Measurements from ENCODE around the gene HSPB6. TPM values are rescaled to one million over a fixed set of nuclear protein-coding genes. Genes with fewer than 3 reads are reported as not detected.

Gene HSPB6
- total and polyA plus RNA-seq, 7 donors, result 4.4 to 275 (median 59.4) TPM

DNA sequence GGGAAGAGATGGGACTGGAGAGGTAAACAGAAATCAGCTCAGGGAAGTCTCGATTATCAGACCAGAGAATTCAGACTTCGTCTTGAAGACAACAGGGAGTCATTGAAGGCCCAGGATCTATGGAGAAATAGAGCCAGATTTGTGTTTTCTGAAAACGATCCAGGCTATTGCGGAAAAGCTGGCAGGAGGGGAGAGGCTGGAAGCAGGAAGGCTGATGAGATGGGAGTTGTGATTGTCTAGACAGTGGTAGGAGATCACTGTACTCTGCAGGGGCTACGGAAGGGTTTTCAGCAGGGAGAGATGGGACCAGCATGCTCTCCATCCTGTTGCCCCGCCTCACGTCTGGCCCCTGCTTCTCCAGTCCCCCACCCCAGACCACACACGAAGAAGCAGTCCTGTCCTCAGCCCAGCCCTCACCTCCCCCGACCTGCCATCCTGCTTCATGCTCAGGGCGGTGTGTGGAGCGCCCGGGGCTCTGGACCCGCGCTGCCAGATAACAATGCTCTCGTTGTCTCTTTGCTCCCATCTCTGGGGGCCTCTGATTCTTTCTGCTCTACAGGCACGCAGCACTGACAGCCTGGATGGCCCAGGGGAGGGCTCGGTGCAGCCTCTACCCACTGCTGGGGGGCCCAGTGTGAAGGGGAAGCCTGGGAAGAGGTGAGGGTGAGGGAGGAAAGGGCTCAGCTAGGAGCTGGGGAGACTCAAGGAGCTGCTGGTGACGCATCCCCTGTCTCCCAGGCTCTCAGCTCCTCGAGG, 20.4 kb upstream of the HSPB6 start:
- Histone ChIP-seq H3K27ac (no peak overlapping the region), H3K9me3 (no peaks in the 10 kb centered on the region), H3K4me3 (no peak overlapping the region), H3K36me3 (peaks cover 11 to 39% (median 16%) of the 10 kb centered on the region in 4 donors), H3K27me3 (no peaks in the 10 kb centered on the region), H3K4me1 (peaks cover 0 to 19% (median 14%) of the 10 kb centered on the region in 4 donors)
- intact Hi-C loops (cut with DNase I), result loop anchor here (5.0 kb wide), 2 partner anchors 120 to 155 kb away; no protein-coding TSS in a partner anchor
- TF ChIP-seq, protein P1, sequence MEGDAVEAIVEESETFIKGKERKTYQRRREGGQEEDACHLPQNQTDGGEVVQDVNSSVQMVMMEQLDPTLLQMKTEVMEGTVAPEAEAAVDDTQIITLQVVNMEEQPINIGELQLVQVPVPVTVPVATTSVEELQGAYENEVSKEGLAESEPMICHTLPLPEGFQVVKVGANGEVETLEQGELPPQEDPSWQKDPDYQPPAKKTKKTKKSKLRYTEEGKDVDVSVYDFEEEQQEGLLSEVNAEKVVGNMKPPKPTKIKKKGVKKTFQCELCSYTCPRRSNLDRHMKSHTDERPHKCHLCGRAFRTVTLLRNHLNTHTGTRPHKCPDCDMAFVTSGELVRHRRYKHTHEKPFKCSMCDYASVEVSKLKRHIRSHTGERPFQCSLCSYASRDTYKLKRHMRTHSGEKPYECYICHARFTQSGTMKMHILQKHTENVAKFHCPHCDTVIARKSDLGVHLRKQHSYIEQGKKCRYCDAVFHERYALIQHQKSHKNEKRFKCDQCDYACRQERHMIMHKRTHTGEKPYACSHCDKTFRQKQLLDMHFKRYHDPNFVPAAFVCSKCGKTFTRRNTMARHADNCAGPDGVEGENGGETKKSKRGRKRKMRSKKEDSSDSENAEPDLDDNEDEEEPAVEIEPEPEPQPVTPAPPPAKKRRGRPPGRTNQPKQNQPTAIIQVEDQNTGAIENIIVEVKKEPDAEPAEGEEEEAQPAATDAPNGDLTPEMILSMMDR (IDR thresholded peaks at IDR 0.05), result no peak
- TF ChIP-seq POLR2AphosphoS5 (IDR thresholded peaks at IDR 0.05), result no peak
- no peak for TF ChIP-seq EP300 (IDR thresholded peaks at IDR 0.05)
- TF ChIP-seq POLR2A (IDR thresholded peaks at IDR 0.05), result no peak
- WGBS, 2 donors, result 77 to 89% methylated on average over 19 of the region's 19 CpGs
- no peak for DNase-seq

DNA sequence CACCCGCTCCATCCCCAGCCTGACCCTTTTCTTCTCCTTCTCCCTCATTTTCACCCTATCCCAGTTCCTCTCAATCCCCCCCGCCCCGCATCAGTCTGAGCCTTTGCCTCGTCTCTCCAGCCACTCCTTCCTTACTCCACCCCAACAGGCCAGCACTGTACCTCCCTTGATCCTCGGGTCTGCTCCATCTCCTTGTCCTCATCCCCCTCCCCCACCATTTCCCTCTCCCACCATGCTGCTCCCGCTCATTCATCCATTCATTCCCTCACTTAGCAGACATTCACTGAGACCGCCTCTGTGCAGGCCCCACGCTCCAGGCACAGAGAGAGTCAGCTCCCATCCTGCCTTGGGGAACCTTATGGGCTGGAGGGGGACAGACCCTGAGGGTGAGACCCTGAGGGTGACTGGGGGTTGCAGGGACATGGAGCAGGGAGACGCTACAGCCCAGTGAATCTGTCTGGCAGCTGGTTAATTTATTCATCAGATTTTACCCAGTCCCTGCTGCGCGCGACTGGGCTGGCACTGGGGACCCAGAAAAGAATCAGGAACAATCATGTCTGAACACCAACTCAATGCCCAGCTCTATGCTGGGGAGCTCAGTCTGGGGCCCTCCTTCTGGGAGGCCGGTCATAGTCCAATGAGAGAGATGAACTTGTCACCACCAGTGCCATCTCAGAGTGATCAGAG, 19.4 kb upstream of the HSPB6 start:
- no peak for DNase-seq
- Histone ChIP-seq H3K27ac (peak overlapping the region in 3 of 4 donors; percentile 63 to 74 (median 69)), H3K4me3 (peak overlapping the region; percentile 76 to 97 (median 81)), H3K4me1 (peaks cover 0 to 19% (median 14%) of the 10 kb centered on the region in 4 donors), H3K27me3 (no peaks in the 10 kb centered on the region), H3K9me3 (no peaks in the 10 kb centered on the region), H3K36me3 (peaks cover 11 to 29% (median 13%) of the 10 kb centered on the region in 4 donors)
- TF ChIP-seq POLR2A (IDR thresholded peaks at IDR 0.05) (no peak), POLR2AphosphoS5 (IDR thresholded peaks at IDR 0.05) (no peak), EP300 (IDR thresholded peaks at IDR 0.05) (no peak)
- TF ChIP-seq, protein P1 (IDR thresholded peaks at IDR 0.05), result no peak
- WGBS, 2 donors, result 65 to 66% methylated on average over 13 of the region's 13 CpGs
- intact Hi-C loops (cut with DNase I), result loop anchor here (5.0 kb wide), 2 partner anchors 121 to 156 kb away; no protein-coding TSS in a partner anchor

DNA sequence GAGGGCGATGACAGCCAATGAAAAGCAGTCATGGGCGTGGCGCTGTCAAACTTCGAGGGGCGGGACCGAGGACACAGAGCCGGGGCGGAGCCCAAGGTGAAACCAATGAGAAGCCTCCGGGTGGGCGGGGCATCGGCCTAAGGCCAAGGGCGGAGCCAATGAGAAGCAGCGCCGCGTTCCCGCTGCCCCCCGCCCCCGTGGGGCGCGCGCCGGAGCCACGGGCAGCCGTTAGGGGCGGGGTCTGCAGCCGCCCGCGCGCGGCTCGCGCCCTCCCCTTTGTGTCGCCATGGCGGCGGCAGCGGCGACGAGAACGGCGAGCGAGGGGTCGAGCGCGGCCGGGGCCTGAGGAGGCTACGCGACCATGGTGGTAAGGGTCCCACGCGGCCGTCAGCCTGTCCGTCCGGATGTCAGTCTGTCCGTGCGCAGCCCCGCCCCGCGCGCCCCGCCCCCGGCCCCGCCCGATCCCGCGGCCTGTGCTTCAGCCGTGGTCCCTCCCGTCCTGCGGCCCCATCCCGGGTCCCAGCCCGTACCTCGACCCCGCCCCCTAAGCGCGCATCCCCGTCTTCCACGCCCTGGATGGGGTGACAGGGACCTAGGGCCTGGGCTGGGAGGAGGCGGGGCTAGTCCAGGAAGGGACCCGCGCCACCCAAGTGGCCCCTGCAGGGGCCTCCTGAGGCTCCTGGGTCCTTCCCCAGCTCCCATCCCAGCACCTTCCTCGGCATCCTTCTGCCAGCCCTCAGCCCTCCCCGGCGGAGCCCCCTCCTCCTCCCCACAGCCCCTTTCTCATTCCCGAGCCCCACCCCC, 18.7 kb upstream of the HSPB6 start, which contains the start of gene ARHGAP33:
ARHGAP33 (plus strand) TSS at position 267 of the 804 bp plus-strand sequence; CDS start at position 362, 95 bp downstream.
- TF ChIP-seq EP300 (IDR thresholded peaks at IDR 0.05) (no peak), POLR2AphosphoS5 (IDR thresholded peaks at IDR 0.05) (peak in 2 of 4 donors; percentile 33 to 43)
- TF ChIP-seq, protein P1 (IDR thresholded peaks at IDR 0.05), result no peak
- 0 to 1% methylated on average over 82 of the region's 82 CpGs for WGBS, 2 donors
- peak within 1 kb of the TSS in 3 of 4 donors; percentile 63 to 74 (median 69) for H3K27ac ChIP-seq
- peak; percentile 99 for DNase-seq
- intact Hi-C loops (cut with DNase I), result loop anchor here (5.0 kb wide), 2 partner anchors 122 to 157 kb away; no protein-coding TSS in a partner anchor
- no peaks in the 10 kb centered on the region for H3K27me3 ChIP-seq
- H3K36me3 ChIP-seq, result peaks cover 4 to 21% (median 6%) of the 10 kb centered on the region in 4 donors
- peak within 1 kb of the TSS; percentile 76 to 97 (median 81) for H3K4me3 ChIP-seq
- peaks cover 0 to 19% (median 14%) of the 10 kb centered on the region in 4 donors for H3K4me1 ChIP-seq
- no peaks in the 10 kb centered on the region for H3K9me3 ChIP-seq

DNA sequence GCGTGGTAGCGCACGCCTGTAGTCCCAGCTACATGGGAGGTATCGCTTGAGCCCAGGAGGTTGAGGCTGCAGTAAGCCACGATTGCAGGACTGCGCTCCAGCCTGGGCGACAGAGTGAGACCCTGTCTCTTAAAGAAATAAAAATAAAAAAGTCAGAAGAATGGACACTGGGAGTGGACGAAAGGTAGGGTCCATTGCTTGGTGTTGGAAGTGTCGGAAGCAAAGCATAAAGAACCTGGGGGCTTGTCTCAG, 18.1 kb upstream of the HSPB6 start:
- TF ChIP-seq EP300 (IDR thresholded peaks at IDR 0.05) (no peak), POLR2AphosphoS5 (IDR thresholded peaks at IDR 0.05) (no peak), POLR2A (IDR thresholded peaks at IDR 0.05) (no peak)
- TF ChIP-seq, protein P1 (IDR thresholded peaks at IDR 0.05), result no peak
- no peaks in the 10 kb centered on the region for H3K9me3 ChIP-seq
- peak overlapping the region in 3 of 4 donors; percentile 76 to 97 (median 78) for H3K4me3 ChIP-seq
- intact Hi-C loops (cut with DNase I), result loop anchor here (5.0 kb wide), 2 partner anchors 122 to 157 kb away; no protein-coding TSS in a partner anchor
- 8 to 37% methylated on average over 9 of the region's 9 CpGs for WGBS, 2 donors
- peaks cover 0 to 19% (median 14%) of the 10 kb centered on the region in 4 donors for H3K4me1 ChIP-seq
- DNase-seq, result no peak
- peaks cover 0 to 16% (median 3%) of the 10 kb centered on the region in 4 donors for H3K36me3 ChIP-seq
- H3K27me3 ChIP-seq, result no peaks in the 10 kb centered on the region
- H3K27ac ChIP-seq, result no peak overlapping the region

Measured in sigmoid colon (tissue), 7 donors.